ENCODE measurements around the gene CYTH1.

CYTH1 gene

GRCh38 chr17:78791840-78792709 lies 10.0 kb upstream of the CYTH1 start:
- Histone ChIP-seq H3K9me2 (ENCODE audit: low read depth, low read length) (no peaks in the 10 kb centered on the region), H3K27me3 (ENCODE audit: insufficient read depth, low read length) (no peaks in the 10 kb centered on the region), H3K79me2 (ENCODE audit: insufficient read depth, low read length) (no peaks in the 10 kb centered on the region), H3K9me3 (ENCODE audit: low read length) (no peaks in the 10 kb centered on the region), H2AFZ (ENCODE audit: low read length) (no peak overlapping the region), H3K9ac (ENCODE audit: low read length) (no peak overlapping the region), H3K4me3 (ENCODE audit: low read depth, low read length, poor library complexity, severe bottlenecking) (no peak overlapping the region), H4K20me1 (ENCODE audit: insufficient read depth, low read length) (no peaks in the 10 kb centered on the region), H3K27ac (ENCODE audit: low read depth, low read length, poor library complexity, severe bottlenecking) (no peak overlapping the region), H3K36me3 (ENCODE audit: insufficient read depth, low read length) (peaks cover 45% of the 10 kb centered on the region), H3K4me2 (ENCODE audit: low read length) (no peak overlapping the region), H3F3A (ENCODE audit: insufficient read depth, low read length) (no peaks in the 10 kb centered on the region), H3K4me1 (ENCODE audit: insufficient read depth, low read length, severe bottlenecking) (no peaks in the 10 kb centered on the region)
- TF ChIP-seq CTCF (IDR thresholded peaks at IDR 0.05; ENCODE audit: low read length), result no peak
- TF ChIP-seq EZH2 (IDR thresholded peaks at IDR 0.05; ENCODE audit: borderline replicate concordance, low read length), result no peak

- H2AFZ ChIP-seq (ENCODE audit: low read length), result no peak overlapping the region
- no peak for TF ChIP-seq EZH2 (IDR thresholded peaks at IDR 0.05; ENCODE audit: borderline replicate concordance, low read length)
- no peak for TF ChIP-seq CTCF (IDR thresholded peaks at IDR 0.05; ENCODE audit: low read length)
- H4K20me1 ChIP-seq (ENCODE audit: insufficient read depth, low read length), result no peaks in the 10 kb centered on the region
- no peaks in the 10 kb centered on the region for H3K9me3 ChIP-seq (ENCODE audit: low read length)
- no peaks in the 10 kb centered on the region for H3K9me2 ChIP-seq (ENCODE audit: low read depth, low read length)
- no peak overlapping the region for H3K4me2 ChIP-seq (ENCODE audit: low read length)
- H3F3A ChIP-seq (ENCODE audit: insufficient read depth, low read length), result no peaks in the 10 kb centered on the region
- no peaks in the 10 kb centered on the region for H3K4me1 ChIP-seq (ENCODE audit: insufficient read depth, low read length, severe bottlenecking)
- no peak overlapping the region for H3K9ac ChIP-seq (ENCODE audit: low read length)
- H3K27ac ChIP-seq (ENCODE audit: low read depth, low read length, poor library complexity, severe bottlenecking), result no peak overlapping the region
- H3K36me3 ChIP-seq (ENCODE audit: insufficient read depth, low read length), result peaks cover 30% of the 10 kb centered on the region
- no peak overlapping the region for H3K4me3 ChIP-seq (ENCODE audit: low read depth, low read length, poor library complexity, severe bottlenecking)
- no peaks in the 10 kb centered on the region for H3K79me2 ChIP-seq (ENCODE audit: insufficient read depth, low read length)
- no peaks in the 10 kb centered on the region for H3K27me3 ChIP-seq (ENCODE audit: insufficient read depth, low read length)
These were observed 8.5 kb upstream of the CYTH1 start for GRCh38 chr17:78790552-78790951.

- no peaks in the 10 kb centered on the region for H3K79me2 ChIP-seq (ENCODE audit: insufficient read depth, low read length)
- H3K4me2 ChIP-seq (ENCODE audit: low read length), result no peak overlapping the region
- no peaks in the 10 kb centered on the region for H4K20me1 ChIP-seq (ENCODE audit: insufficient read depth, low read length)
- no peaks in the 10 kb centered on the region; the same call in 1 of the 2 replicates for H3F3A ChIP-seq (ENCODE audit: insufficient read depth, low read length)
- H3K4me3 ChIP-seq (ENCODE audit: low read depth, low read length, poor library complexity, severe bottlenecking), result no peak overlapping the region
- H3K9me2 ChIP-seq (ENCODE audit: low read depth, low read length), result no peaks in the 10 kb centered on the region
- H3K9ac ChIP-seq (ENCODE audit: low read length), result no peak overlapping the region
- H3K27me3 ChIP-seq (ENCODE audit: insufficient read depth, low read length), result no peaks in the 10 kb centered on the region
- H3K27ac ChIP-seq (ENCODE audit: low read depth, low read length, poor library complexity, severe bottlenecking), result no peak overlapping the region
- H3K9me3 ChIP-seq (ENCODE audit: low read length), result no peaks in the 10 kb centered on the region
- no peak overlapping the region for H2AFZ ChIP-seq (ENCODE audit: low read length)
- H3K36me3 ChIP-seq (ENCODE audit: insufficient read depth, low read length), result peaks cover 23% of the 10 kb centered on the region
- TF ChIP-seq CTCF (IDR thresholded peaks at IDR 0.05; ENCODE audit: low read length), result no peak
- TF ChIP-seq EZH2 (IDR thresholded peaks at IDR 0.05; ENCODE audit: borderline replicate concordance, low read length), result no peak
- no peaks in the 10 kb centered on the region for H3K4me1 ChIP-seq (ENCODE audit: insufficient read depth, low read length, severe bottlenecking)
These were observed 7.6 kb upstream of the CYTH1 start for GRCh38 chr17:78789663-78790181.
